NOMO-1 treated with DMSO at 0.1 percent for 48 hours (cell line): Measurements from ENCODE around the gene PEX1.
"Not testable (repeated sequence)": the region's sequence is repeated elsewhere in the genome, so short reads cannot be mapped to it uniquely, and the experiment has no call there.

ENCODE experiments used
- DNase-seq: peaks from one replicate; lab custom pipeline; 2025; ENCODE audit not compliant: unreplicated experiment; lab: John Stamatoyannopoulos, UW

Gene PEX1

DNA sequence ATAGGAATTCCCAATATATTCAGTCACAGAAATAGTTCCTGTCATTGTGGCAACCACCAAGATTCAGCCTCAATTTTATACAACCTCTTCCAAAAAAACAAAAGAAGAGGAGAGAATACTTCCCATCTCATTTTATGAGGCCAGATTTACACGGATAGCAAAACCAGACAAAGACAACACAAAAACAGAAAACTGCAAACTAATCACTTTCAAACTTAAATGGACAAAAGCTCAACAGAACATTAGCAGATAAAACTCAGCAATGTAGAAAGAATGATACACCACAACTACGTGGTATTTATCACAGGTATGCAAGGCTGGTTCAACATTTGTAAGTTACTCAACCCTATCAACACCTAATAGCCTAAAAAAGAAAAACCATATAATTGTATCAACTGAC is 22.0 kb downstream of the PEX1 start:
- DNase-seq = no peak

DNA sequence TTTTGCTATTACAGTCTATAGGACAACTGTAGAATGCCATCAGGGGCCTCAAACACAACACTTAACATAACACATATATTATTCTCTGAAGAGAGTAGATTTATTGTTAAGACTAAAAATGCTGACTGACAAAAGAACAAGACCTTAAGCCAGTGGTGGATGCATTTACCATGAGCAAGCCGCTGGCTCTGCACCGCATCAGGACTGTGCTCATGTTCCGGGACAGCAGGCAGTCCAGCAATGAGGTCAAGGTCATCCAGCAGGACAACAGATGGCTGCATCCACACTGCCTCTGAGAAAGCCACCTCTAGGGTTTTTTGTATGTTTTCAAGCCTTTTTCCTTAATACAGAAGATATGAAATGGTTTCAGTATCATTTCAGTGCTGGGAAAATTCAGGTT is 23.8 kb downstream of the PEX1 start:
- DNase-seq = no peak

DNA sequence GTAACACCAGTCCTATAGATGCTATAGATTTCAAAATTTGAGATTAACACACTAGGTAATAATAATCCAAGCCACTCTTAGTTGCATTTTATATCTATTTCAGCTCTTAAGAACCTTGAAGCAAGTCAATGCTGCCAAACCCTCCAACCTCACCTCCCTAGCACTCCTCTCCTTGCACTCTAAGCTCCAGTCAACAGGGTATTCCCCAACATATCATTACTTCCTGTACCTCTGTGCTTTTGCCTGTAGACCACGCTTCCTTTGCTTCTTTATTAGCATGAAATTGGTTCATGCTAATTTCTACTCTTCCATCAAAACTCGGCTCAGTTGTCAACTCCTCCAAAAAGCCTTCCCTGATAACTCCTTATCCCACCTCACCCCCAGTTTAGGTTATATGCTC is 24.6 kb downstream of the PEX1 start:
- no peak for DNase-seq

DNA sequence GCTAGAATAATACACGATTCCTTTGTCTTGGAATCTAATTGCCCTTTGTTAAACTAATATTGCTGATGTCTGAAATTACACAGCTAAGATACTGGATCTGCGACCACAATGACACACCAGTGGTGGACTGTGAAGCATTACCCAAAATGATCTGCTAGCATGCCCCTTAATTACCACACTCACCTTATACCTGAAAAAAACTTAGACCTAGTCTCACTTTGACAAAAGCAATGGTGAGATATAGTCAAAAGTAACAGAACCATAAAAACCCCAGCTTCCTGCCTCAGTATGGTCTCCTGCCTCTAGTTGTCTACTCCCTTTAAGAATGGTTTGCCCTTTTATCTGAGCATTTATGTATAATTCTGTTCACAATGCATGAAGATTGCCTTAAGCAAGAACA is 29.8 kb downstream of the PEX1 start:
- DNase-seq = no peak

DNA sequence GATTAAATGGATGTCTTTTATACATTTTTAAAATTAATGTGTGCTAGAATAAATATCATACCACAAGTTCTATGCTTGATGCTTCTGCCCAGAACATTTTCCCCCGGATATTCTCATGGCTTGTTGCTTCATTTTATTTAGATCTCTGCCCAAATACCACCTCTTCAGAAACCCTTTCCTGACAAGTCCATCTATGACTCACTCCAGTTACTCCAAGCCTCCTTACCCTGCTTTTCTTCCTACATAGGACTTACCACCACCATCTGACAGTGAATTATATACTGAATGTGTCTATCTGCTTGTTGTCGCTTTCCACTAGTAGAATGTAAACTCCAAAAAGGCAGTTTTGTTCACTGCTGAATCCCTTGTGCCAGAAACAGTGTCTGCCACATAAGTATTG is 31.4 kb downstream of the PEX1 start:
- DNase-seq = no peak

GRCh38 chr7:92489634-92490033 is 38.7 kb downstream of the PEX1 start:
- no peak for DNase-seq

GRCh38 chr7:92487804-92488203 is 40.5 kb downstream of the PEX1 start:
- DNase-seq = no peak

- no peak for DNase-seq
These were observed 42.3 kb downstream of the PEX1 start for GRCh38 chr7:92485974-92486373.

DNA sequence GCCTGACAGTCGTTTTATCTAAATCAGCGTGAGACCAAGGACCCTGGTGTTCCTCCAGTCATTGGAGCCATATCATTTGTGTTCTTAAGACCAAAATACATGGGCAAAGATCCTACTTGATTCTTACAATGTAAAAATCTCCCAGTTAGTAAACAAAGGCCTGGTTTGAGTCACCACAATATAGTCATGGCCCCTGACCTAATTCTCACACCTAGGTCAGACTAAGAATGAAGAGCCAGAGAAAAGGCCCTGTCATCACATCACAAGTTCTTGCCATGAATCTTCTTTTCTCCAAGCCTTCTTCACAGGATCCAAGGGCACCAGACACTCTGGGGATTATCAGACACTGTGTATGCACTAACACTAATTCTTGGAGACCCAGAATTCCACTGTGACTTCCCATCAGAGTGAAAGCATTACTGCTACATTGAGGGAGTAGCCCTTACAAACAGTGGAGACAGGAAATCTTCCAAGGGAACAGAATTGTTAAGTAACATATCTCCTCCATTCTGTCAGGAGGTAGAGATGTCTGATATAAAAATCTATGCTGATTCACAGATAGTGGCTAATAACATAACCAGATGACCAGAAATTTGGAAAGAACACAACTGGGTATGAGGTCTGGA is 42.9 kb downstream of the PEX1 start:
- no peak for DNase-seq

GRCh38 chr7:92484226-92484625 is 44.1 kb downstream of the PEX1 start:
- DNase-seq = not testable (repeated sequence)

DNA sequence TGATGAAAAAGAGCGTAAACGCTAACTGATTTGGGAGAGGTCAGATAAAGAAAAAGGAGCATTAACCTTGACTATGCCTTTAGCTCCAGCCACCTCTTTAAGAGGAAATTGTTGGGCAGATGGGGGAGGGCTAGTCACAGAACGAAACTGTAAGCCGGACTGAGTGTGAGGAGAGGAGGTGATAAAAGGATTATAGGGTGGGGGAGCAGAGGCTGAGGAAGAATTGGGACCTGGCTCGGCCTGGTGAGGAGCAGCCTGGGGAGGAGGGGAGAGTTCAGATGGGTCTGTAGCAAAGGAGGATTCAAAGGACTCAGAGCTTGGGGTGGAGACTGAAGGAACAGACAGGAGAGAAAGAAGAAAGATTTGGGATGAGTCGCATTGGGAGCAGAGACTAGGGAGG is 44.7 kb downstream of the PEX1 start:
- DNase-seq = not testable (repeated sequence)

GRCh38 chr7:92479146-92479545 is 49.2 kb downstream of the PEX1 start:
- DNase-seq = not testable (repeated sequence)

GRCh38 chr7:92478711-92479110 is 49.6 kb downstream of the PEX1 start:
- no peak for DNase-seq

DNA sequence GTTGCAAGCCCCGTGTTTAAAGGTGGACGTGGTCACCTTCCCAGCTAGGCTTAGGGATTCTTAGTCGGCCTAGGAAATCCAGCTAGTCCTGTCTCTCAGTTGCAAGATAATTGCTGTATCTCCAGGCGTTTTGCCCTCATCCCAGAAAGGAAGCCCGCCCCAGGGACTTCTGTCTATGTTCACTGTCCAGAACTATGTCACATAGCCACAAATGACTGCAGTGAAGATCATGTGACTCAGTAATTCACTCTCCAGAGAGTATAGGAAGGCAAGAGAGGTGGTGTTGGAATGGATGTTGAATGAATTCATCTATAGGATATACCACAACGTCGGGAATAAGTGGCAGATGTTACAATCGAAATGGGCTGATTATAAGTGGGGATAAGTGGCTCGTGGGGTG is 50.2 kb downstream of the PEX1 start:
- no peak for DNase-seq

GRCh38 chr7:92477681-92478080 is 50.6 kb downstream of the PEX1 start, which contains the start of gene ERVW-1:
TSS of gene ERVW-1 (minus strand) at chr7:92477946. CDS start at chr7:92470381, 7,565 bp downstream.
- not testable (repeated sequence) for DNase-seq

DNA sequence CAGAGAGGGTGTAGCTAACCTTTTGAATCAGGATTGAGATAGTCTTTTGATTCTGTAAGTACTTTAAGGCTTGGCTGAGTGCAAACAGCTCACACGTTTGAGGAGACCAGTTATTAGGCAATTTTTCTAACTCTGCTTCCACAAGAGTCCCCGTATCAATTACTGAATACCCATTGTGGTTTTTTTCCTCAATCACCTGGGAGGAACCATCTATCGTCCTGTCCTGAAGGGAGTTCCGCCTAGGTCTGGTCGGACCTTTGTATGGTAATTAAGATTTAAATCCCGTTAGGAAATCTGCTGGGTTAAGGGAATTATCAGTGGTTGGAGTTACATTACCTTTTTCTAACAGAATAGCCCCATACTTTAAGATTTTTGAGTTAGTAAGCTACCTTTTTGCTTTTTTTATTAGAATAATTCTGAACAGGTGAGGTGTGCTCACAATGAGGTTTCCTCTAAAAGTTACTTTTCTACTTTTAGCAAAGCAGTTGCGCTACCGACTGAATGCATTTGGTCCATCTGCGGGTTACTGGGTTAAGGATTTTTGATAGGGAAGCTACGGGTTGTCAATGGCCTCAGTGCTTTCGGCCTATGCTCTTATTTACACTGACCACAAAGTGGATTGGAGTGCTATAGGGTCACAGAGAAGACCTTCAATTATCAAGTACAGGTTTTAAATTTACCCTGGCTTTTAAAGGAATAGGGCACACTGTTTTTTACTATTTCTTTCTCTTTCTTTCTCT is 52.3 kb downstream of the PEX1 start:
- not testable (repeated sequence) for DNase-seq

DNA sequence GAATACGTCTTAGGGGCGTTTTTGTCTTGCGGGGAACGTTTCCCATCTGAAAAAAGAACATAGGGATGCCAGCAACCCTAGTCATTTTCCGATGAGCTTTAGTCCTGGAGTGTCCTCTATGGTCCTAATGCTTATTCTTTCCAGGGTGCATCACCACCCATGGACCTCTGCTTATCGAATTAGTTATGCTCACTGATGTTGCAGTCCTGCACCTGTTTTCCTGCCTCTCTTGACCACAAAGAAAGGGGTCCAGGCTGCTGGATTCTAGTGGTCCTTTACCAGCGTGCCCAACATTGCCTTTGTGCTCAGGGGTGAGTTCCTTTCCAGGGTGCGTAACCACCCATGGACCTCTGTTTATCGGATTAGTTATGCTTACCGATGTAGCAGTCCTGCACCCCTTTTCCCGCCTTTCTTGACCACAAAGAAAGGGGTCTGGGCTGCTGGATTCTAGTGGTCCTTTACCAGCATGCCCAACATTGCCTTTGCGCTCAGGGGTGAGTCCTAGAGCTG is 53.0 kb downstream of the PEX1 start:
- not testable (repeated sequence) for DNase-seq

DNA sequence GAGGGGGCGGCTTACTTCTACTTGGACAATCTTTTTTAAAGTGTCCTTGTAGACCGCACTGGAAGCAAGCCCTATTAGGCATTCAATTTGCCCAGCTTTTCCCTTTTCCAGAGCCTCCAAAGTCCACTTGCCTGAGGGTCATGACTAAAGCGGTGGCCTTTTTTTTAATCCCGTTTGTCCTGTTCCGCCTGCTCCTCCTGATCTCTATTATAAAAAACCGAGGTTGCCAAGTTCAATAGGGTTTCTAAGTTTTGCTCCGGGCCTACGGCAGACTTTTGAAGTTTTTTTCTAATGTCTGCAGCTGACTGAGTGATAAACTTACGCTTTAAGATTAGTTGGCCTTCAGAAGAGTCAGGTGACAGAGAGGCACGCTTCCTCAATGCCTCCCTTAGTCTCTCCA is 54.3 kb downstream of the PEX1 start:
- DNase-seq = not testable (repeated sequence)

GRCh38 chr7:92468589-92468988 is 59.7 kb downstream of the PEX1 start:
- DNase-seq = not testable (repeated sequence)

GRCh38 chr7:92466682-92467081 is 61.6 kb downstream of the PEX1 start:
- DNase-seq = no peak

DNA sequence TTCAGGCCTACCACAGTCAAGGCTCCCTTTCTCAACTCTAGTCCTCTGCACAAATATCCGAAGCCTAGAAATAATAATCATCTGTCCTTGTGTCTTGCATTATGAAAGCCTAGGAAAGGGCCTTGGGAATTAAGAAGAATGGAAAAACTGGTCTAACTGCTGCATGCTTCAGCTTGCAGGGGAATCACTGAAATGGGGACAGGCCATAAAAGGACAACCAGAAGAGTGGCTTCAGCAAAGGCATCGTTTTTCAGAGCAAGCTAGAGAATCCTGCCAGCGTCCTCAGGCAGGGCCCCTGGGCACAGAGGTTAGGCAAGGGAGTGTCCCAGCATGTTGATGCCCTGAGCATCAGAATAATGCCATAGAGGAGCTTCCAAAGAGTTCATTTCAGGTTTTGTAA is 63.8 kb downstream of the PEX1 start:
- DNase-seq = no peak

DNA sequence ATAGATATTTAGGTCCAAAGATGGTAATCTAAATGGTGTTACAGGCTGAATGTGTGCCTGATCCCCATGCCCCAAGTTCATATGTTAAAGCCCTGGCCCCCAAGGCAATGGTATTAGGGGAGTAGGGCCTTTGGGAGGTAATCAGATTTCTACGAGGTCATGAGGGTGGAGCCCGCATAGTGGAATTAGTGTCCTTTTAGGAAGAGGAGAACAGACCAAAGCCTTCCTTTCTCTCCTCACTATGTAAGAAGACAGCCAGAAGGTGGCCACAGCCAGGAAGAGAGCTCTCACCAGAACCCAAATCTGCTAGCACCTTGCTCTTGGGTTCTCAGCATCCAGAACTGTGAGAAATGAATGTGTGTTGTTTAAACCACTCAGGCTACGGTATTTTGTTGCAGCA is 65.8 kb downstream of the PEX1 start:
- no peak for DNase-seq
